ENCODE data around the gene E2F6. TPM values are rescaled to one million over a fixed set of nuclear protein-coding genes. Genes with fewer than 3 reads are reported as not detected.

The E2F6 gene
- total and polyA plus RNA-seq, 2 of the 13 experiments (the other 11 are each of a cell fraction or from before 2014, with no cell fraction given): 27.3 to 36.0 TPM

GRCh38 chr2:11498543-11499034 is 32.6 kb upstream of the E2F6 start (continued):
- TF ChIP-seq ZFP37 (CRISPR knock-in tag; IDR thresholded peaks at IDR 0.05; ENCODE audit: borderline replicate concordance): no peak
- no peak for TF ChIP-seq ZNF224 (CRISPR knock-in tag; IDR thresholded peaks at IDR 0.05)
- TF ChIP-seq DNMT1 (CRISPR knock-in tag; IDR thresholded peaks at IDR 0.05): 0 out of 2 replicates have a peak, but pooled peaks have one; percentile 60
- peak; percentile 48; the same call in 1 of the 2 replicates for TF ChIP-seq MAFF (IDR thresholded peaks at IDR 0.05; ENCODE audit: low read depth, low read length)
- TF ChIP-seq ZNF460 (CRISPR knock-in tag; IDR thresholded peaks at IDR 0.05; ENCODE audit: borderline replicate concordance): no peak
- TF ChIP-seq SRY (CRISPR knock-in tag; IDR thresholded peaks at IDR 0.05): peak; percentile 18; the same call in 1 of the 2 replicates
- 0 out of 2 replicates have a peak, but pooled peaks have one; percentile 46 for TF ChIP-seq ZNF326 (CRISPR knock-in tag; IDR thresholded peaks at IDR 0.05; ENCODE audit: borderline replicate concordance)
- no peak for TF ChIP-seq FOXA1 (IDR thresholded peaks at IDR 0.05)
- TF ChIP-seq FOXA1 (CRISPR knock-in tag; IDR thresholded peaks at IDR 0.05): peak; percentile 46
- TF ChIP-seq ZBTB33 (CRISPR knock-in tag; IDR thresholded peaks at IDR 0.05): peak; percentile 48; the same call in 1 of the 2 replicates
- no peak for TF ChIP-seq GPN1 (CRISPR knock-in tag; IDR thresholded peaks at IDR 0.05; ENCODE audit: borderline replicate concordance)
- TF ChIP-seq XRCC5 (optimal IDR thresholded peaks at IDR 0.05; ENCODE audit: low read length): peak; percentile 33
- no peak for TF ChIP-seq ZBTB2 (CRISPR knock-in tag; IDR thresholded peaks at IDR 0.05; ENCODE audit: low read depth)
- no peak for TF ChIP-seq EZH2 (conservative IDR thresholded peaks at IDR 0.05; ENCODE audit: low read depth, low read length)
- 0 out of 2 replicates have a peak, but pooled peaks have one; percentile 17 for TF ChIP-seq ZNF605 (CRISPR knock-in tag; IDR thresholded peaks at IDR 0.05)
- no peak for TF ChIP-seq KLF16 (CRISPR knock-in tag; IDR thresholded peaks at IDR 0.05)
- TF ChIP-seq ZNF724P (CRISPR knock-in tag; IDR thresholded peaks at IDR 0.05; ENCODE audit: borderline replicate concordance): 0 out of 2 replicates have a peak, but pooled peaks have one; percentile 12
- no peak for TF ChIP-seq ZNF230 (CRISPR knock-in tag; IDR thresholded peaks at IDR 0.05)
- TF ChIP-seq SETDB1 (CRISPR knock-in tag; IDR thresholded peaks at IDR 0.05; ENCODE audit: borderline replicate concordance): no peak
- peak; percentile 38; the same call in 1 of the 2 replicates for TF ChIP-seq TFAP4 (IDR thresholded peaks at IDR 0.05; ENCODE audit: borderline replicate concordance, low read depth)
- TF ChIP-seq ZMYM4 (CRISPR knock-in tag; IDR thresholded peaks at IDR 0.05): 0 out of 2 replicates have a peak, but pooled peaks have one; percentile 22
- TF ChIP-seq HDAC6 (IDR thresholded peaks at IDR 0.05; ENCODE audit: low read depth, low read length): no peak; the same call in 1 of the 2 replicates
- TF ChIP-seq TGIF2 (CRISPR knock-in tag; IDR thresholded peaks at IDR 0.05): peak; percentile 39; the same call in 1 of the 2 replicates
- TF ChIP-seq TEF (CRISPR knock-in tag; IDR thresholded peaks at IDR 0.05): no peak
- TF ChIP-seq ATF5 (CRISPR knock-in tag; IDR thresholded peaks at IDR 0.05; ENCODE audit: low read depth): no peak
- no peak for TF ChIP-seq ELF3 (CRISPR knock-in tag; IDR thresholded peaks at IDR 0.05)
- no peak for TF ChIP-seq ATRX (CRISPR knock-in tag; IDR thresholded peaks at IDR 0.05; ENCODE audit: borderline replicate concordance)

All from HepG2 (cell line).